Loucy (cell line): ENCODE data around the gene COL20A1.

ENCODE experiments used
- H2AFZ ChIP-seq: fragments of 200-600 bp; sonication (generic); 2 replicates; pipeline ENCODE4 v1.6.0; 2016; ENCODE audit warnings: antibody characterized with exemption, mild to moderate bottlenecking, low read length, moderate library complexity
- H3F3A ChIP-seq: fragments of 200-600 bp; 2 replicates; pipeline ENCODE4 v1.6.0; 2016; ENCODE audit warnings: antibody characterized with exemption, low read depth, mild to moderate bottlenecking
- H3K27me3 ChIP-seq: fragments of 200-600 bp; sonication (generic); 2 replicates; pipeline ENCODE4 v1.6.1; 2014; ENCODE audit warnings: low read length, mild to moderate bottlenecking; ENCODE audit not compliant: insufficient read depth, poor library complexity, severe bottlenecking
- H3K36me3 ChIP-seq: fragments of 200-600 bp; sonication (generic); 2 replicates; pipeline ENCODE4 v1.6.1; 2016; ENCODE audit warnings: low read length; ENCODE audit not compliant: insufficient read depth
- H3K4me1 ChIP-seq: fragments of 200-600 bp; sonication (generic); 2 replicates; pipeline ENCODE4 v1.5.1; 2014; ENCODE audit warnings: low read length, mild to moderate bottlenecking; ENCODE audit not compliant: insufficient read depth, poor library complexity, severe bottlenecking
- H3K4me2 ChIP-seq: fragments of 200-600 bp; sonication (generic); 2 replicates; pipeline ENCODE4 v1.6.0; 2014; ENCODE audit warnings: antibody characterized with exemption, low read length, low read depth, mild to moderate bottlenecking; ENCODE audit not compliant: poor library complexity, severe bottlenecking
- H3K4me3 ChIP-seq: fragments of 200-600 bp; sonication (generic); 2 replicates; pipeline ENCODE4 v1.5.1; 2014; ENCODE audit warnings: low read length, mild to moderate bottlenecking, mixed read lengths; ENCODE audit not compliant: poor library complexity, severe bottlenecking
- H3K79me2 ChIP-seq: fragments of 200-600 bp; sonication (generic); 2 replicates; pipeline ENCODE4 v1.6.1; 2014; ENCODE audit warnings: low read length; ENCODE audit not compliant: insufficient read depth
- H3K9ac ChIP-seq: fragments of 200-600 bp; sonication (generic); 2 replicates; pipeline ENCODE4 v1.6.0; 2014; ENCODE audit warnings: mild to moderate bottlenecking, low read depth, low read length, moderate library complexity; ENCODE audit not compliant: poor library complexity, severe bottlenecking
- H3K9me2 ChIP-seq: fragments of 200-600 bp; sonication (generic); replicated peaks from 2 replicates; pipeline ENCODE4 v1.6.1; 2016; ENCODE audit warnings: low read depth, low read length, mixed read lengths
- H3K9me3 ChIP-seq: fragments of 200-600 bp; sonication (generic); 2 replicates; pipeline ENCODE4 v1.6.1; 2014; ENCODE audit warnings: mild to moderate bottlenecking, antibody characterized with exemption, low read length, low read depth; ENCODE audit not compliant: insufficient read depth
- H4K20me1 ChIP-seq: fragments of 200-600 bp; sonication (generic); 2 replicates; pipeline ENCODE4 v1.6.0; 2014; ENCODE audit warnings: antibody characterized with exemption, low read length, mild to moderate bottlenecking; ENCODE audit not compliant: insufficient read depth, poor library complexity, severe bottlenecking
- EZH2phosphoT487 ChIP-seq: fragments of 200-600 bp; IDR thresholded peaks from 2 replicates; pipeline ENCODE4 v1.6.1; 2018; ENCODE audit warnings: antibody characterized with exemption, mild to moderate bottlenecking, moderate library complexity, borderline replicate concordance
- TF ChIP-seq, protein P1 (sequence below): fragments of 200-600 bp; sonication (generic); conservative IDR thresholded peaks from 2 replicates; pipeline ENCODE4 v1.5.1; 2014; ENCODE audit warnings: mild to moderate bottlenecking, antibody characterized with exemption, low read length

COL20A1 gene

DNA sequence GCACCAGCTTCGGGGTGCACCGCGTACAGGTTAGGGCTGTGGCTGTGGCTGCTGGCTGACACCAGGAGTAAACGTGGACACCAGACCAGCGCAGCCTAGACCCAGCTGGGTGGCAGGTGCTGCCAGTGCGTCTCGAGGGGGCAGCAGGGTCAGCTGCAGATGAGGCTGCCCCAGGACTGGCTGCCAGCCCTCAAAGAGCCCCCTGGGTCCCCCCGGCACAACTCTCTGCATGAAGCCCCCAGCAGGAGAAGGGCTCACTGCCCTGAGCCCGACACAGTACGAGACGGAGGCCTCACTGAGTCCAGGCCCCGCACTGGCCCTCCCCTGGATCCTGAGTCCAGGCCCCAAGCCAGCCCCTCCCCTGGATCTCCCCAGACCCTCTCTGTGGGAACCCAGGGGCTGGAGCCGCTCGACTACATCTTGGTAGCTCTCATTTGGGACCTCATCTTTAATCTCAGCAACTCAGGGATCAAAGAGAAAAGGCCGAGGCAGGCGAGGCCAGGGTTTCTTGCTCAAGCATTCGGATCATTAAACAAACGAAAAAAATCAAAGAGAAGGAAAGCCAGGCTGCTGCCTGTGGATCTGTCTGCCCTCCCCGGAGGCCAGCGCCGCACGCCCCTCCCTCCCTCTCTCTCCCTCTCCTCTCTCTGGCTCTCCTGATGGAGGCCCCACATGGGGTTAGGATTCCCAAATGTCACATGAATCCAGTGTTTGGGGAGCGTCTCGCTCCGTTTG is 31.8 kb upstream of the COL20A1 start:
- Histone ChIP-seq H3K9ac (no peak overlapping the region), H3K4me2 (no peak overlapping the region), H3K36me3 (no peaks in the 10 kb centered on the region), H3K4me3 (no peak overlapping the region), H2AFZ (no peak overlapping the region), H3K4me1 (peaks cover 4% of the 10 kb centered on the region), H3K79me2 (no peaks in the 10 kb centered on the region), H4K20me1 (no peaks in the 10 kb centered on the region), H3K27me3 (no peaks in the 10 kb centered on the region), H3F3A (no peaks in the 10 kb centered on the region), H3K9me2 (no peaks in the 10 kb centered on the region), H3K9me3 (no peaks in the 10 kb centered on the region)
- TF ChIP-seq, protein P1, sequence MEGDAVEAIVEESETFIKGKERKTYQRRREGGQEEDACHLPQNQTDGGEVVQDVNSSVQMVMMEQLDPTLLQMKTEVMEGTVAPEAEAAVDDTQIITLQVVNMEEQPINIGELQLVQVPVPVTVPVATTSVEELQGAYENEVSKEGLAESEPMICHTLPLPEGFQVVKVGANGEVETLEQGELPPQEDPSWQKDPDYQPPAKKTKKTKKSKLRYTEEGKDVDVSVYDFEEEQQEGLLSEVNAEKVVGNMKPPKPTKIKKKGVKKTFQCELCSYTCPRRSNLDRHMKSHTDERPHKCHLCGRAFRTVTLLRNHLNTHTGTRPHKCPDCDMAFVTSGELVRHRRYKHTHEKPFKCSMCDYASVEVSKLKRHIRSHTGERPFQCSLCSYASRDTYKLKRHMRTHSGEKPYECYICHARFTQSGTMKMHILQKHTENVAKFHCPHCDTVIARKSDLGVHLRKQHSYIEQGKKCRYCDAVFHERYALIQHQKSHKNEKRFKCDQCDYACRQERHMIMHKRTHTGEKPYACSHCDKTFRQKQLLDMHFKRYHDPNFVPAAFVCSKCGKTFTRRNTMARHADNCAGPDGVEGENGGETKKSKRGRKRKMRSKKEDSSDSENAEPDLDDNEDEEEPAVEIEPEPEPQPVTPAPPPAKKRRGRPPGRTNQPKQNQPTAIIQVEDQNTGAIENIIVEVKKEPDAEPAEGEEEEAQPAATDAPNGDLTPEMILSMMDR = no peak
- no peak for TF ChIP-seq EZH2phosphoT487

DNA sequence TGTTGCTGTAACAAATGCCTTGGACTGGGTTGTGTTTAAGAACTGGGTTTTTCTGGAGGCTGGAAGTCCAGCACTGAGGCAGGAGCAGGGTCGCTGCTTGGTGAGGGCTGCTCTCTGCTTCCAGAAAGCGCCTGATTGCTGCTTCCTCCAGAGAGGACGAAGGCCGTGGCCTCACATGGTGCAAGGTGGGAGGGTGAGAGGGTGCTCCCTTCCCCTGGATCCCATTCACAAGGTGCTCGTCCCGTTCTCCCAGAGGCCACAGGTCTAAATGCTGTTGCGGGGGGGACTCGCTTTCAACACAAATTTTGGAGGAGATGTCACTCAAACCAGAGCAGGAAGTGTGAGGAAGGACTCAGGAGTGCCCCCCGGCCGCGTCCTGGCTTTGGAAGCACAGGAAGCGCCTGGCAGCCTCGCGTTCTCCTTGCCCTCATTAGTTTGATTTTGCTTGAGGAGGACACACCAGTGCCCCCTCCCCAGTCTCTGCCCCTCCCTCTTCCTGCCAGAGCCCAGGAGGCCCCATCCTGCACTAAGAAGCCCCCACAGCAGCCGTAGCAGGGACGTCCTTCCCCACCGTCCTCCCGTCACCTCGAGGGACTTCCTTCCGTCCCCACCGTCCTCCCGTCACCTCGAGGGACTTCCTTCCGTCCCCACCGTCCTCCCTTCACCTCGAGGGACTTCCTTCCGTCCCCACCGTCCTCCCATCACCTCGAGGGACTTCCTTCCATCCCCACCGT is 31.0 kb upstream of the COL20A1 start:
- Histone ChIP-seq H3K9me2 (no peaks in the 10 kb centered on the region), H3K4me2 (no peak overlapping the region), H4K20me1 (no peaks in the 10 kb centered on the region), H3K9ac (no peak overlapping the region), H3K36me3 (no peaks in the 10 kb centered on the region), H3K9me3 (no peaks in the 10 kb centered on the region), H2AFZ (no peak overlapping the region), H3K4me1 (peaks cover 4% of the 10 kb centered on the region), H3K79me2 (no peaks in the 10 kb centered on the region), H3F3A (no peaks in the 10 kb centered on the region), H3K27me3 (no peaks in the 10 kb centered on the region), H3K4me3 (no peak overlapping the region)
- TF ChIP-seq, protein P1 = no peak
- TF ChIP-seq EZH2phosphoT487 = no peak

DNA sequence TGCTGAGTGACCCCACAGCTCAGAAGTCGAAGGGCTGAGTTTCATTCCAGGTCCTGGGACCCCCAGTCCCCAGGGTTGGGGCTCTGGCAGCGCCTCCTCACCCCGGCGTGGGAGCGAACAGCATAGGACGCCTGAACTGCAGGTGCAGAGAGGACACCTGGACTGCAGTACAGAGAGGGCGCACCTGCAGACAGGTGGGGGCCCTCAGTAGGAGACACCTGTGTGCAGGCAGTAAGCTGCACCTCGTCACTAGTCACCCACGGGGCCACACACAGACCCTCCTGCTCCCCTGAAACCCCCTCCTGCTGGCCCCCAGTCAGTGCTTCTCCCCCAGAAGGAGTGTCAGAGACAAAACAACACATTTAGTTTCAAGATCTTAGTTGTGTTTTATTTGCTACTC is 30.1 kb upstream of the COL20A1 start:
- Histone ChIP-seq H3K79me2 (no peaks in the 10 kb centered on the region), H3F3A (no peaks in the 10 kb centered on the region), H2AFZ (no peak overlapping the region), H3K9ac (no peak overlapping the region), H3K4me2 (no peak overlapping the region), H3K36me3 (no peaks in the 10 kb centered on the region), H4K20me1 (no peaks in the 10 kb centered on the region), H3K9me2 (no peaks in the 10 kb centered on the region), H3K9me3 (no peaks in the 10 kb centered on the region), H3K4me3 (no peak overlapping the region), H3K4me1 (peaks cover 4% of the 10 kb centered on the region), H3K27me3 (no peaks in the 10 kb centered on the region)
- TF ChIP-seq EZH2phosphoT487 = no peak
- TF ChIP-seq, protein P1 = no peak
